ENCODE measurements around the gene SNX9.

DNA sequence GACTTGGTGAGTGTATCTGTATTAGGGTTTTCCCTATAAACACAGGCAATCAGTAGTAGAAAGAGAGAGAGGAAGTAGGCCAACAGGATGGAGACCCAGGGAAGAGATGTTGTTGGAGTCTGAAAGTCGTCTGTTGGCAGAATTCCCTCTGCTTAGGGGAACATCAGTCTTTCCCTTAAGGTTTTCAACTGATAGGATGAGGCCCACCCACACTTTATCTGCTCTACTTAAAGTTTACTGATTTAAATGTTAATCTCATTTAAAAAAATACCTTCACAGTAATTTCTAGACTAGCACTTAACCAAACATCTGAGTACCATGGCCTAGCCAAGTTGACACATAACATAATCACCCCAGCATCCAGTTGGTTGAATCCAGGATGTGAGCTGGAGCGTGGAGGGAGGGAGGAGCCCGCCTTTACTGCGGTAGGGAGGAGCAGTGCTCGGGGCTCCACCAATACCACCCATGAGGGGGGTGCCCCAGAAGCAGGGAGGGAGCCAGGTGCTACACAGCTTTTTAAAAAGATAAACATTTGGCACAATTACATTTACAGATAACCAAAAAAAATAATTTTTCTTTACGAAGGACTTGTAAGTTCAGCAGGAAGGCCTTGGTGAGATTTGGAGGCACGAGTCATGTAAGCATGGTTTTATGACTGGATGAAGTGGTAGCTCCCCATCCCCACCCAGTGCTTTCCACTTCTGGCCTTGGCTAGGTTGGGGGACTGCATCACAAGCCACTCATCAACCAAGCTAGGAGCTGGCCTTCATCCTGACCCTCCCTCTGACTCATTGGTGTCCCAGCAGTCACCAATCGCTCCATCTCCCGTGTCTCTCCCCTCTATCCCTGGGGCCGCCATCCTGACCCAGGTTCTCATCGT, 18.4 kb upstream of the SNX9 start:
- TF ChIP-seq, protein P1, sequence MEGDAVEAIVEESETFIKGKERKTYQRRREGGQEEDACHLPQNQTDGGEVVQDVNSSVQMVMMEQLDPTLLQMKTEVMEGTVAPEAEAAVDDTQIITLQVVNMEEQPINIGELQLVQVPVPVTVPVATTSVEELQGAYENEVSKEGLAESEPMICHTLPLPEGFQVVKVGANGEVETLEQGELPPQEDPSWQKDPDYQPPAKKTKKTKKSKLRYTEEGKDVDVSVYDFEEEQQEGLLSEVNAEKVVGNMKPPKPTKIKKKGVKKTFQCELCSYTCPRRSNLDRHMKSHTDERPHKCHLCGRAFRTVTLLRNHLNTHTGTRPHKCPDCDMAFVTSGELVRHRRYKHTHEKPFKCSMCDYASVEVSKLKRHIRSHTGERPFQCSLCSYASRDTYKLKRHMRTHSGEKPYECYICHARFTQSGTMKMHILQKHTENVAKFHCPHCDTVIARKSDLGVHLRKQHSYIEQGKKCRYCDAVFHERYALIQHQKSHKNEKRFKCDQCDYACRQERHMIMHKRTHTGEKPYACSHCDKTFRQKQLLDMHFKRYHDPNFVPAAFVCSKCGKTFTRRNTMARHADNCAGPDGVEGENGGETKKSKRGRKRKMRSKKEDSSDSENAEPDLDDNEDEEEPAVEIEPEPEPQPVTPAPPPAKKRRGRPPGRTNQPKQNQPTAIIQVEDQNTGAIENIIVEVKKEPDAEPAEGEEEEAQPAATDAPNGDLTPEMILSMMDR (conservative IDR thresholded peaks at IDR 0.05; ENCODE audit: low read length): no peak
- TF ChIP-seq EZH2phosphoT487 (IDR thresholded peaks at IDR 0.05; ENCODE audit: borderline replicate concordance): no peak
